GM18508 (cell line): ENCODE measurements around the gene SLC5A1.

Experiments used
- ATAC-seq: cut with Tn5 transposase; IDR thresholded peaks from one replicate; pipeline ENCODE4 v1.9.1; 2021; ENCODE audit warnings: moderate number of reproducible peaks; ENCODE audit not compliant: insufficient read depth, unreplicated experiment

SLC5A1 gene

GRCh38 chr22:32042924-32043323, at the start of gene SLC5A1:
SLC5A1 (plus strand) TSS chr22:32043261; CDS start chr22:32043282, 21 bp downstream.
- ATAC-seq, result no peak

GRCh38 chr22:31995046-31995445, 48.0 kb upstream of the SLC5A1 start:
- no peak for ATAC-seq

DNA sequence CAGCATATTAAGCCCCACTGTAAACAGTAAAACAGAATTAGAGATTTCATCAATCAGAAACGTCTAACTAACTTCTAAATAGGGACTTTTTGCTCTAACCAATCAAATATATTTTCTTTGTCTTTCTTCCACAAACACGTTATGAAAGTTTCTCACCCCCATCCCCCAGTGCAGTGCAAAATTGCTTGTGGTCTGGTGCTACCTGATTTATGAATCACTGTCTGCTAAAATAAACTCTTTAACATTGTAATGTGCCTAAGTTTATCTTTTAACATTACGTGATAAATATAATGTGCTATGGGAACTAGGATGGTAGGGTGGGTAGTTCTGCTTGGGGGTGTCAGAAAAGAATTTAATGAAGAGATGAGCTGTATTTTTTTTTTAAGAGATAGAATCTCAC, 47.3 kb upstream of the SLC5A1 start:
- ATAC-seq, result no peak

- ATAC-seq, result no peak
Measured at GRCh38 chr22:31998784-31999385, 44.2 kb upstream of the SLC5A1 start.

- ATAC-seq, result no peak
Measured at GRCh38 chr22:32000181-32000580, 42.9 kb upstream of the SLC5A1 start.

- ATAC-seq, result no peak
Measured at GRCh38 chr22:32005453-32005852, 37.6 kb upstream of the SLC5A1 start.

DNA sequence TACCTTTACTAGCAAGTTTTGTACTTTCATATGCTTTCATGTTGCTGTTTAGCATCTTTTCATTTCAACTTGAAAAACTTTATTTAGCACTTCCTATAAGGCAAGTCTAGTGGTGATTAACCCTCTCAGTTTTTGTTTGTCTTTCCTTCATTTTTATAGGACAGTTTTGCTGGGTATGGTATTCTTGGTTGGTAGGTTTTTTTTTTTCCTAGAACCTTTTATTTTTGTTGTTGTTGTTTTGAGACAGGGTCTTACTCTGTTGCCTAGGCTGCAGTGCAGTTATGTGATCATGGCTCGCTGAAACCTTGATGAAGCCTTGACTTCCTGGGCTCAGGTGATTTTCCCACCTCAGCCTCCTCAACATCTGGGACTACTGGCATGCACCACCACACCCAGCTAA, 29.9 kb upstream of the SLC5A1 start:
- no peak for ATAC-seq

DNA sequence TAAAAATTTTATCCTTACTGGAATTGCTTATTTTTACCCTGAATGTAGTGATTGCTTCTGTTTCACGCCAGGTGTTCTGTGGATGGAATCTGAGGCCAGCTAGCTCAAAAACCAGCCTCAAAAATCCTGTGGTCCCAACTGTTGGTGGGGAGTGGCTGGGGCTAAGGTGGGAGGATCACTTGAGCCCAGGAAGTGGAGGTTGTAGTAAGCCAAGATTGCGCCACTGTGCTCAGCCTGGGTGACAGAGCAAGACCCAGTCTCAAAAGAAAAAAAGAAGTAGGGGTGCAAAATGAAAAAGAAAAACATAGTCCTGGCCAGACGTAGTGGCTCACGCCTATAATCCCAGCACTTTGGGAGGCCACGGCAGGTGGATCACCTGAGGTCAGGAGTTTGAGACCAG, 27.0 kb upstream of the SLC5A1 start:
- ATAC-seq, result no peak

DNA sequence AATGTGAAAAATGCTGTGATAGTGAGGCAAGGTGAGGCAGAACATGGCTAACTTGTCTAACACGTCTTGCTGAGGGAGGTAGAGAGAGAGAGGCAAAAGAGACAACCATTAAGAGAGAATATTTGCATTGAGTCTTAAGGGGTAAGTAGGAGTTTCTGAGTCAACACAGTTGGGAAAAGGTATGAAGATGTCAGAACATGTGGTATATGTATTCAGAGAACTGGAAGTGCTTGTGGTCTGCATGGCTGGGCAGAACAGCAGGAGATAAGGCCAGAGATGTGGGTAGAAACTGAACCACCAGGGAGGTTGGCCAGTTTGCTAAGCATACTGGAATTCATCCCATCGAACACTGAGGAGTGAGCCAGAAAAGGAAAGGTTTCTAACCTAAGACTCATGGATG, 25.0 kb upstream of the SLC5A1 start:
- ATAC-seq, result no peak

DNA sequence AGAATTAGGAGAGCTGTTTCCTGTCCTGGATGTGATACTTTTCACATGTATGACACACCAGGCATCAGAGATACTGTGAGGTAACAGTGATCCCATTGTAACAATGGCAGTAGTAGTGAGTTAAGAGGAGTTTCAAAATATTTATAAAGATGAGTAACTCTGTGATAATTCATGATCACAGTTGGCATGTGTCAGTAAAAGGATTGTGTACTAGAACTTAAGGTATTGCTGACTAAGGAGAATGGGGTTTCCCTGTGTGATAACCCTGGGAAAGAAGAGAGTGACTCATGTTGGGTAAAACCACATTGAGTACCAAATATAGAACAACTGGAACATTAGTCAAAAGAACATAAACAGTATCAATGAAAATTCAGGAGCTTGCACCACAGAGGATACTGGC, 22.9 kb upstream of the SLC5A1 start:
- ATAC-seq, result no peak

DNA sequence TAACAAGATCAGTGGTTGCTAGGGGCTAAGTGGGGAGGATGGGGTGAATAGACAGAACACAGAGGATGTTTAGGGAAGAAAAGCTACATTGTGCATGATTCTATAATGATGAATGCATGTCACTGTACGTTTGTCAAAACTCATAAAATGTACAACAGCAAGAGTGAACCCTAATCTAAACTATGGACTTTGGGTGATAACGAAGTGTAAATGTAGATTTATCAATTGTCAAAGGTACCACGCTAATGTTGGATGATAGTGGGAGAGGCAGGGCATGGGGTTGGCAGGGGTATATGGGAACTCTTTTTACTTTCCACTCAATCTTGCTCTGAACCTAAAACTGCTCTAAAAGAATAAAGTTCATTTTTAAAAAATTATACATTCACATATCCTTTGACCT, 21.3 kb upstream of the SLC5A1 start:
- no peak for ATAC-seq

DNA sequence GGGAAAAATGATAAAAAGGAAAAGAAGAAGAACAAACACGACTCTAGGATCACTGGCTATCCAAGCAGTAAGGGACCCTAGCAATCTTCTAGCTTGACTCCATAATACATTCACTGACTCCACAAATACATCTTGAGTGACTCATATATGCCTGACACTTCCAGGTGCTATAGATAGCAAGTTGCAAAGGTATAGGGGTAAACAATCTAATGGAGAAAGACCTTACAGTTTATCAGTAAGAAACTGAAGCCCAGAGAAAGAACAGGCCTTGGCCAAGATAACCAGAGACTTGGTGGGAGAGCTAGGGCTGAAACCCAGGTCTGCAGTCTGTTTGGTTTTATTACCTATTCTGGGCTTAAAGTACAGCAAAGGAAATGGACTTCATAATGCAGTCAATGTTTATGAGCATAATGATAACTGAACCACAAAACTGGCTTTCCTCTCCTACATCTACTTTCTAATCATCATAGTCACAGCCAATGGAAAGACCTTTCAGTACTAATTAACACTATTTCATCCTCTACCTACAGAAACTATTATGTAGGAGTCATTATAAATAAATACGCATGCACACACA, 19.7 kb upstream of the SLC5A1 start:
- ATAC-seq, result no peak

- no peak for ATAC-seq
Measured at GRCh38 chr22:32024796-32025195, 18.3 kb upstream of the SLC5A1 start.

DNA sequence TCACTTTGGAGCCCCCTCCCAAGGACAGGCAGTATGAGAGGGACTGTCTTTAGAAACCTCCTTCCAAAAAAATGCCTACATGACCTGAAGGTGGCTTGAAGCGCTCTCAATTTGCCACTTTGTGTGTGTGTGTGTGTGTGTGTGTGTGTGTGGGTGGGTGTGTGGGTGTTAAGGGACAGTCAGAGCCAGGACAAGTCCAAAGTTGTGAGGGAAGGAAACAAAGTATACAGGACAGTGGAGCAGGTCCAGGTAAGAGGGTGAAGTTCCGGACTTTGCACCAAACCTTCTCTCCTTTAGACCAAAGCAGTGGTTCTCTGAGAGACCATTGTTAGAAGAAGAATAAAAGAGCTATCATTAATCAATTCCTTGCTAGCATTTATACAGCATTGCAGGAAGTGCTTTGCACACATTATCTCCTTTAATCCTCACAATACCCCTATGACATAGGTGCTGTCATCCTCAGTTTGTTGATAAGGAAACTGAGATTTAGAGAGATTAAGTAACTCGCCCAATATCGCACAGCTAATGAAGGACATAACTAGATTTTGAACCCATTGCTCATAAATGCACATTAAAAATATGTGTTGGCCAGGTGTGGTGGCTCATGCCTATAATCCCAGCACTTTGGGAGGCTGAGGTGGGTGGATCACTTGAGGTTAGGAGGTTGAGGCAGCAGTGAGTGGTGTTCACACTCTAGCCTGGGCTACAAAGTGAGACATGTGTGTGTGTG, 12.4 kb upstream of the SLC5A1 start:
- ATAC-seq, result no peak

DNA sequence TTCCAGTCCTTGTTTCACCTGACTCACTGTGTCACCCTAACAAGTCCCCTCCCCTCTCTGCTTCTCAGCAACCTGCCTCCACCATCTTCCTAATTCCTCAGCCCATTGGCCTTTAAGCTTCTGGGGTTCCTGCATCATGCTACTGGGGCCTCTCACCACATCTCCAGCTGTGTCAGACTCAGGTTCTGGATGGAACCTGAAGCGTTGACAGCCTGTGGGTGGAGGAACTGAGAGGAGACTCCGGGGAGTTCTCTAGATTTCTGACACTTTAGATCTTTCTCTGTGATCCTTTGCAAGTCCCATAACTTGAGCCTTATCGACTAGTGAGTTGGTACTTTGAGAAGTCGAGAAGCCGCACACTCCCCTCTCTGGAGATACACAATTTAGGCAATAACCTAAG, 11.6 kb upstream of the SLC5A1 start:
- ATAC-seq, result no peak

DNA sequence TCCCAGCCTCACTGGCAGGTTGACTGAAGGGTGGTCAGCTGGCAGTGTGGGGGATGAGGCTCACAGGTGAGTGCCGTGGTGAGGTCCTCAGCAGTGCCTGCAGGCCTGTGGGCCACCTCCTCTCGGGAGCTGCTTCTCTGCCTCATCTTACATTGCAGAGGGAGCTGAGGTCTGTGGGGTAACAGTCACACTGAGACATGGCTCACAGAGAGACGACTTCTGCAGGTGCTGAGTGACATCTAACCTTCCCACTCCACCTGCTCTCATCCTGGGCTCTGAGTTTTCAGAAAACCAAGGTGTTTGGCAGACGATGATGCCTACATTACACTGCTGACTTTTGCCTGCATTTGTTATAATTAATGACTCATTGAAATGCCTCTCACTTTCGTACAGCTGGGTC, 8.8 kb upstream of the SLC5A1 start:
- no peak for ATAC-seq

DNA sequence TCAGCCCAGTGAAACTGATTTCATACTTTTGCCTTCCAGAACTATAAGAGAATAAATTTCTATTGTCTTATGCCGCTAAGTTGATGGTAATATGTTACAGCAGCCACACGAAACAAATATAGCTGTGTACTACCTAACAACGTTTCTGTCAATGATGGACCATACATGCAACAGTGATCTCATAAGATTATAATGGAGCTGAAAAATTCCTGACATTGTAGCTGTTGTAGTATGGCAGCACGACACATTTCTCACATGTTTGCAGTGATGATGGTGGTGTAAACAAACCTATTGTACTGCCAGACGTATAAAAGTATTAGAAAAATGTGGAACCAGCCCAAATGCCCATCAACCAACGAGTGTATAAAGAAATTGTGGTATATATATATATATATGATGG, 5.8 kb upstream of the SLC5A1 start:
- no peak for ATAC-seq

GRCh38 chr22:32040324-32040904, 2.6 kb upstream of the SLC5A1 start:
- ATAC-seq, result no peak

DNA sequence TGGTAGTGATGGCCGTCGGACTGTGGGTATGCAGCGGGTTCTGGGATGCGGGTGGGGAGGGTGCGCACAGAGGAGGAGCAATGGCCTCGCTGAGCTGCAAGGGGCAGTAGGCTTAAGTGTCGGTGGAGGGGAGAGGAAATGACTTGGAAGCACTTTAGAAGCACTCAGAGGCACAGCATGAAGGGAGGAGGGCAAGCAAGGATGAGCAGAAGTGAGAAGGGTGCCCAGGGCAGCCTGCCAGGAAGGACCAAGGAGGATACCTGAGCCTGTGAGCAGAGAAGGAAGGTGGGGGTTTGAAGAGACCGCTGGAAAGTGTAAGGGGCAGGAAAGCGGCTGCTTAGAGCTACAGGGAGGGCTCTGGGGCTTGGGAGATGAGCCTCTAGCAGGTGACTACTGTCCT, 330 bp downstream of the SLC5A1 start:
- ATAC-seq, result no peak

DNA sequence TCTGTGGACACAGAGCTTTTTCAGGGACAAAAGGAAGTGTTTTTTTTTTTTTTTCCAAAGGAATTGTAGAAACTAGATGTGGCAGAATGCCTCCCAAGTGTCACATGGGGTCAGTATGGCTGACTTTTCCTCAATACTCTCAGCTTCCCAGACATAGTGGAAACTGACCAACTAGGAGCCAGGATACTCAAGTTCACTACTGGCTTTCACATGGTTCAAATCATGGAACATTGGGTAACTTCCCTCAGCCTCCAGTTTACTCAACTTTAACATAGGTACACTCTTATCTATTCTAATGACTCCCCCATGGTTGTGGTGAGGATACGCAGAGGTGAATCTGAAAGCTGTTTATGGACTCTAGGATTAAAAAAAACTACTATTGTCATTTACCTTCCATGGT, 1.4 kb downstream of the SLC5A1 start:
- ATAC-seq, result no peak

- ATAC-seq, result no peak
Measured at GRCh38 chr22:32044913-32045312, 1.9 kb downstream of the SLC5A1 start.

DNA sequence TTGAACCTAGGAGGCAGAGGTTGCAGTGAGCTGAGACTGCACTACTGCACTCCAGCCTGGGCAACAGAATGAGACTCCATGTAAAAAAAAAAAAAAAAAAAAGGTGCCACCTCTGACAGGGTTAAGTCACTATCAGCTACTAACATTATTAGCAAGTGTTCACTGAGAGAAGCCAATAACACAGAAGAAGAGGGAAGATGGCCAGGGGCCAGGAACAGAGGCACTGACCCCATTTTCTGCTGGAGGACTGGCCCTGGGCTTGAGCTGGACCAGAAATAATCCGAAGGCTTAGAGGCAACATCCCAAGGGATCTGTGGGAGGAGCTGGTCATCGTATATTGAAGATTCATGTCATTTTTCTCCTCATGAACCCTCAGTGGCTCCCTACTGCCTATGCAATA, 5.0 kb downstream of the SLC5A1 start:
- no peak for ATAC-seq
